ENCODE data around the gene PIK3CG. TPM values are rescaled to one million over a fixed set of nuclear protein-coding genes. Genes with fewer than 3 reads are reported as not detected.

Gene PIK3CG
- total RNA-seq, 1 donor from 2014 or later: 0.82 TPM

GRCh38 chr7:106855540-106856132 is 9.4 kb upstream of the PIK3CG start:
- Histone ChIP-seq H3K9ac (ENCODE audit: low read length) (no peak overlapping the region), H2AFZ (ENCODE audit: low read depth, low read length) (no peak overlapping the region), H3K36me3 (ENCODE audit: insufficient read depth, low read length) (no peaks in the 10 kb centered on the region), H3K4me1 (ENCODE audit: insufficient read depth, low read length) (no peaks in the 10 kb centered on the region), H3K4me3 (ENCODE audit: insufficient read depth, low read depth, low read length) (no peak overlapping the region), H3K4me2 (ENCODE audit: low read length) (no peak overlapping the region), H3K79me2 (ENCODE audit: insufficient read depth, low read length) (no peaks in the 10 kb centered on the region), H3K9me3 (ENCODE audit: insufficient read depth, low read depth, low read length) (no peaks in the 10 kb centered on the region), H3K27me3 (ENCODE audit: insufficient read depth, low read length) (no peaks in the 10 kb centered on the region), H4K20me1 (ENCODE audit: insufficient read depth, low read length) (no peaks in the 10 kb centered on the region), H3K27ac (ENCODE audit: low read depth, low read length) (no peak overlapping the region)
- FAIRE-seq (no peak), DNase-seq (ENCODE audit: low read depth) (no peak)
- Mint-ChIP-seq H3K36me3 (ENCODE audit: low read depth, unreplicated experiment) (no peaks in the 10 kb centered on the region), H3K27ac (ENCODE audit: unreplicated experiment) (no peak overlapping the region), H3K27me3 (ENCODE audit: low read depth, unreplicated experiment) (peaks cover 12% of the 10 kb centered on the region), H3K4me3 (ENCODE audit: unreplicated experiment) (no peak overlapping the region), H3K9me3 (ENCODE audit: unreplicated experiment) (peaks cover 10% of the 10 kb centered on the region), H3K4me1 (ENCODE audit: low read depth, unreplicated experiment) (no peaks in the 10 kb centered on the region)
- no peak for TF ChIP-seq CTCF (IDR thresholded peaks at IDR 0.05; ENCODE audit: insufficient read depth, low read depth, low read length)
- TF ChIP-seq EZH2 (IDR thresholded peaks at IDR 0.05; ENCODE audit: insufficient read depth, low read length): no peak

GRCh38 chr7:106858618-106859532 is 6.2 kb upstream of the PIK3CG start:
- H3K4me1 Mint-ChIP-seq (ENCODE audit: low read depth, unreplicated experiment): no peaks in the 10 kb centered on the region
- Histone ChIP-seq H2AFZ (ENCODE audit: low read depth, low read length) (no peak overlapping the region), H3K79me2 (ENCODE audit: insufficient read depth, low read length) (no peaks in the 10 kb centered on the region), H3K27ac (ENCODE audit: low read depth, low read length) (no peak overlapping the region), H3K27me3 (ENCODE audit: insufficient read depth, low read length) (no peaks in the 10 kb centered on the region), H4K20me1 (ENCODE audit: insufficient read depth, low read length) (no peaks in the 10 kb centered on the region), H3K9ac (ENCODE audit: low read length) (no peak overlapping the region), H3K4me3 (ENCODE audit: insufficient read depth, low read depth, low read length) (no peak overlapping the region), H3K4me1 (ENCODE audit: insufficient read depth, low read length) (no peaks in the 10 kb centered on the region), H3K36me3 (ENCODE audit: insufficient read depth, low read length) (no peaks in the 10 kb centered on the region), H3K9me3 (ENCODE audit: insufficient read depth, low read depth, low read length) (no peaks in the 10 kb centered on the region), H3K4me2 (ENCODE audit: low read length) (no peak overlapping the region)
- no peak for DNase-seq (ENCODE audit: low read depth)
- H3K36me3 Mint-ChIP-seq (ENCODE audit: low read depth, unreplicated experiment): no peaks in the 10 kb centered on the region
- TF ChIP-seq EZH2 (IDR thresholded peaks at IDR 0.05; ENCODE audit: insufficient read depth, low read length) (no peak), CTCF (IDR thresholded peaks at IDR 0.05; ENCODE audit: insufficient read depth, low read depth, low read length) (no peak)
- peak overlapping the region; percentile 15 for H3K27ac Mint-ChIP-seq (ENCODE audit: unreplicated experiment)
- no peak overlapping the region for H3K4me3 Mint-ChIP-seq (ENCODE audit: unreplicated experiment)
- peaks cover 12% of the 10 kb centered on the region for H3K27me3 Mint-ChIP-seq (ENCODE audit: low read depth, unreplicated experiment)
- no peak for FAIRE-seq
- H3K9me3 Mint-ChIP-seq (ENCODE audit: unreplicated experiment): peaks cover 6% of the 10 kb centered on the region
